ENCODE measurements around the gene BACH2. TPM values are rescaled to one million over a fixed set of nuclear protein-coding genes. Genes with fewer than 3 reads are reported as not detected.

BACH2 gene
- polyA plus RNA-seq, 1 donor from 2014 or later, result 45.5 TPM

GRCh38 chr6:90271831-90272230 lies 24.8 kb downstream of the BACH2 start:
- H3K36me3 ChIP-seq (ENCODE audit: insufficient read depth, low read length), result peaks cover 21% of the 10 kb centered on the region
- no peak overlapping the region for H2AFZ ChIP-seq (ENCODE audit: low read depth, low read length)
- H3K9ac ChIP-seq (ENCODE audit: low read length), result no peak overlapping the region
- no peaks in the 10 kb centered on the region for H3F3A ChIP-seq (ENCODE audit: insufficient read depth, low read length, poor library complexity, severe bottlenecking)
- no peak for TF ChIP-seq EP300 (conservative IDR thresholded peaks at IDR 0.05; ENCODE audit: poor library complexity, severe bottlenecking)
- TF ChIP-seq POLR2AphosphoS5 (IDR thresholded peaks at IDR 0.05), result no peak
- TF ChIP-seq SMC3 (conservative IDR thresholded peaks at IDR 0.05; ENCODE audit: poor library complexity), result no peak
- no peak for TF ChIP-seq CTCF (IDR thresholded peaks at IDR 0.05; ENCODE audit: poor library complexity, severe bottlenecking)
- TF ChIP-seq REST (IDR thresholded peaks at IDR 0.05; ENCODE audit: borderline replicate concordance), result no peak
- no peak for TF ChIP-seq MXI1 (conservative IDR thresholded peaks at IDR 0.05; ENCODE audit: poor library complexity, severe bottlenecking)
- TF ChIP-seq RAD21 (conservative IDR thresholded peaks at IDR 0.05), result no peak
- no peak for TF ChIP-seq TAF1 (IDR thresholded peaks at IDR 0.05; ENCODE audit: low read depth)
- TF ChIP-seq EZH2 (IDR thresholded peaks at IDR 0.05; ENCODE audit: borderline replicate concordance, insufficient read depth, low read length, poor library complexity, severe bottlenecking), result no peak
- H3K79me2 ChIP-seq (replicated peaks; ENCODE audit: insufficient read depth, low read length), result peaks cover 70% of the 10 kb centered on the region
- no peaks in the 10 kb centered on the region for H3K9me3 ChIP-seq (ENCODE audit: low read length)
- H3K27me3 ChIP-seq (ENCODE audit: insufficient read depth, low read depth, low read length), result no peaks in the 10 kb centered on the region
- no peaks in the 10 kb centered on the region for H4K20me1 ChIP-seq (ENCODE audit: insufficient read depth)
- no peak overlapping the region for H3K27ac ChIP-seq (ENCODE audit: low read length)
- no peak overlapping the region for H3K4me3 ChIP-seq (ENCODE audit: low read length)
- no peaks in the 10 kb centered on the region for H3K9me2 ChIP-seq (ENCODE audit: insufficient read depth, low read length)
- no peak overlapping the region for H3K4me2 ChIP-seq (ENCODE audit: low read length)

- Histone ChIP-seq H3F3A (ENCODE audit: insufficient read depth, low read length, poor library complexity, severe bottlenecking) (no peaks in the 10 kb centered on the region), H4K20me1 (ENCODE audit: insufficient read depth) (no peaks in the 10 kb centered on the region), H3K27me3 (ENCODE audit: insufficient read depth, low read depth, low read length) (no peaks in the 10 kb centered on the region), H3K4me2 (ENCODE audit: low read length) (no peak overlapping the region), H3K79me2 (replicated peaks; ENCODE audit: insufficient read depth, low read length) (peaks cover 61% of the 10 kb centered on the region), H3K4me3 (ENCODE audit: low read length) (no peak overlapping the region), H3K36me3 (ENCODE audit: insufficient read depth, low read length) (peaks cover 29% of the 10 kb centered on the region), H3K9me2 (ENCODE audit: insufficient read depth, low read length) (no peaks in the 10 kb centered on the region), H2AFZ (ENCODE audit: low read depth, low read length) (no peak overlapping the region), H3K27ac (ENCODE audit: low read length) (no peak overlapping the region), H3K9me3 (ENCODE audit: low read length) (no peaks in the 10 kb centered on the region), H3K9ac (ENCODE audit: low read length) (no peak overlapping the region)
- no peak for TF ChIP-seq MXI1 (conservative IDR thresholded peaks at IDR 0.05; ENCODE audit: poor library complexity, severe bottlenecking)
- TF ChIP-seq TAF1 (IDR thresholded peaks at IDR 0.05; ENCODE audit: low read depth), result no peak
- no peak for TF ChIP-seq SMC3 (conservative IDR thresholded peaks at IDR 0.05; ENCODE audit: poor library complexity)
Observed at GRCh38 chr6:90269334-90269733, 27.3 kb downstream of the BACH2 start.

- TF ChIP-seq TAF1 (IDR thresholded peaks at IDR 0.05; ENCODE audit: low read depth) (no peak), CTCF (IDR thresholded peaks at IDR 0.05; ENCODE audit: poor library complexity, severe bottlenecking) (no peak), RAD21 (conservative IDR thresholded peaks at IDR 0.05) (no peak), EP300 (conservative IDR thresholded peaks at IDR 0.05; ENCODE audit: poor library complexity, severe bottlenecking) (no peak), MXI1 (conservative IDR thresholded peaks at IDR 0.05; ENCODE audit: poor library complexity, severe bottlenecking) (no peak), SMC3 (conservative IDR thresholded peaks at IDR 0.05; ENCODE audit: poor library complexity) (no peak), REST (IDR thresholded peaks at IDR 0.05; ENCODE audit: borderline replicate concordance) (no peak), EZH2 (IDR thresholded peaks at IDR 0.05; ENCODE audit: borderline replicate concordance, insufficient read depth, low read length, poor library complexity, severe bottlenecking) (no peak), POLR2AphosphoS5 (IDR thresholded peaks at IDR 0.05) (no peak)
- no peak overlapping the region for H3K9ac ChIP-seq (ENCODE audit: low read length)
- H4K20me1 ChIP-seq (ENCODE audit: insufficient read depth), result no peaks in the 10 kb centered on the region
- no peaks in the 10 kb centered on the region for H3K27me3 ChIP-seq (ENCODE audit: insufficient read depth, low read depth, low read length)
- H3K27ac ChIP-seq (ENCODE audit: low read length), result no peak overlapping the region
- H3K4me3 ChIP-seq (ENCODE audit: low read length), result no peak overlapping the region
- no peaks in the 10 kb centered on the region for H3K9me2 ChIP-seq (ENCODE audit: insufficient read depth, low read length)
- H3K4me2 ChIP-seq (ENCODE audit: low read length), result no peak overlapping the region
- H3K36me3 ChIP-seq (ENCODE audit: insufficient read depth, low read length), result peaks cover 31% of the 10 kb centered on the region
- peaks cover 55% of the 10 kb centered on the region for H3K79me2 ChIP-seq (replicated peaks; ENCODE audit: insufficient read depth, low read length)
- no peaks in the 10 kb centered on the region for H3F3A ChIP-seq (ENCODE audit: insufficient read depth, low read length, poor library complexity, severe bottlenecking)
- H3K9me3 ChIP-seq (ENCODE audit: low read length), result no peaks in the 10 kb centered on the region
- H2AFZ ChIP-seq (ENCODE audit: low read depth, low read length), result no peak overlapping the region
Observed at GRCh38 chr6:90268178-90268577, 28.5 kb downstream of the BACH2 start.
